NCI-H524 treated with DMSO at 0.1 percent for 48 hours (cell line): ENCODE data around the gene SIX3.

Source experiments
- DNase-seq: peaks from one replicate; lab custom pipeline; 2025; lab: John Stamatoyannopoulos, UW

The SIX3 gene

GRCh38 chr2:44943693-44944101, 2.2 kb downstream of the SIX3 start:
- no peak for DNase-seq

- DNase-seq, result no peak
Measured at GRCh38 chr2:44944102-44944951, 2.8 kb downstream of the SIX3 start.

DNA sequence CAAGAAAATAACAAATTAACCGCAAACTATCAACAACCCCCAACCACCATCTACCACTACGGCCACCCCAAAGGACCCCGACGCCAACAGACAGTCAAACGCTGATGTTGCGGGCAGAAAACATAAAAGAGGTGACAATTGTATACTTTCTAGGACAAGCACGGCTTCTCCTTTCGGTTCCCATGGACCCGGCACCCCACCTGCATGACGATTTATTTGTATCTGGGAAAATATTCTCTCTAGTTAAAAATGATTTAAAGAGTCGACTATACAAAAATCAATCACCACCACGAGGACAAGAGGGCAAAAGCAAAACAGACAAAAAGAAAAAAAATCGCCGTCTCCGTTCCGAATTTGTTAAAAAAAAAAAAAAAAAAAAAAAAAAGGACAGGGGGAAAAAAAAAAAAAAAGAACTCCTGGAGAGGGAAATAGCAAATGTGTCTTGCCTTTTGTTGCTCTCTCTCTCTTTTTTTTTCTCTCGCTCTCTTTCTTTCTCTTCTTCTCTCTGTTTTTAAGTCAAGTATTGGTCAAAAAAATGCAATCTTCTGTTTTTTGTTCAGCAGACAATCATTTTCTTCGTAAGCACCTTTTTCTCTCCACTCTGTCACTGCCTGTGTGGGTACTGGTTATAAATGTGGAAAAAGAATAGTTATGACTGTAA, 3.6 kb downstream of the SIX3 start:
- no peak for DNase-seq

DNA sequence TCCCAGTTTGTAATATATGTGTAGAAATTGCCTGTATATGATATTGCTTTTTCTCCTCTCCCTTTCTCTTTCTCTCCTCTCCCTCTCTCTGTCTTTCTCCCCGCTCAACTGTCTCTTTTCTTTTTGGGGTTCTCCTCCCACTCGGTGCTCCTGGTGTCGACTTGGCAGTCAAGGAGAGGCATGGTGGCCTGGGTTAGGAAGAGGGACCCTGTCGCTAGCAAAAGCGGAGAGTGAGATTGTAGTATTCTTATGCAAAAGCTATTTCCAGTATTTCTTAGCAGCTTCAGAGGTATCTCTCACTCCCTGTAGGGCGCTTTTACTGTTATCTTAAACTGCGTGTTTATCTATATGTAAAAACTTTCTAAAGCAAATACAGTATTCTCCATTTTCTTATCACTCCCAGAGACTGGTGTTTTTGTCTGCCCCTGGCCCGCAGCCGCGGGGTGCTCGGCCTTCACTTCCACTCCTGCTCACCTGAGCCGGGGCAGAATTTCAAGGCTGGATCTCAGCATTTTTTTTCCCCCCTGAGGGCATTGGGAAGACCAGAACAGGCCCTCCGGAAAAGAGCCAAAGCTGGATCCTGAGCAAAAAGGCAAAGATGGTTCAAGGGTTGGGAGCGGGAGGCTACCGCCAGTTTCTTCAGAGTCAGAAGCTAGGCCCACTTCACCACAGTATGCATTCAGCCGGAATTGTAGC, 4.3 kb downstream of the SIX3 start:
- DNase-seq, result no peak

DNA sequence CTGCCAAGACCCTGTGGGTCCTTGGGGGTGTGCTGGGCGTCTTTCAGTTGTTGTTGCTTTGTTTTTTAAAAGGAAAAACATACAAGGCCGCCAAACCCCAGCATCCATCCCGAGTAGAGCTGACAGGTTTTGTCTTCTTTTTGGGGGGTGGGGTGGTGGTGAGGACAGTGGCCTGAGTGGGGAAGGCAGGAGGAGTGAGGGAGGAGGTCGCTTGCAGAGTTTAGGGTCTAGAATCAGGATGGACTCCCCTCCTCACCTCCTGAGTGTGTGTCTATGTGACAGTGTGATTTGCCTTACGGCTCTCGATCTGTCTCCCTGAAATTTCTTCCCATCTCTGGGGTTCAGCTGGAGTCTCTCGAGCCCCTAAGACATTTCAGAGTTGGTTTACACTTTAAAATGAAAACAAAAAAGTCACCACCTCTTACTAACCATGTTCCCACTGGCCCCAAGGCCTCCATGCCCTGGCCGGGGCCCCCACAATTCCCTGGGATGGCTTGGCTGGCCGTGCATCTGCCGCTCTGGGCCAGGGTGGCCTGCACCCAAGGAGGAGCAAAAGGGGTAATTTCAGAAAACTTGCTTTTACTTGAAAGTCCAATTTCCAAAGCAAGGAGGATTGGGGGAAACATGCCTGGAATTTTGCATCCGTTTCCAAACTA, 5.0 kb downstream of the SIX3 start:
- no peak for DNase-seq

GRCh38 chr2:44947028-44947375, 5.5 kb downstream of the SIX3 start:
- no peak for DNase-seq

DNA sequence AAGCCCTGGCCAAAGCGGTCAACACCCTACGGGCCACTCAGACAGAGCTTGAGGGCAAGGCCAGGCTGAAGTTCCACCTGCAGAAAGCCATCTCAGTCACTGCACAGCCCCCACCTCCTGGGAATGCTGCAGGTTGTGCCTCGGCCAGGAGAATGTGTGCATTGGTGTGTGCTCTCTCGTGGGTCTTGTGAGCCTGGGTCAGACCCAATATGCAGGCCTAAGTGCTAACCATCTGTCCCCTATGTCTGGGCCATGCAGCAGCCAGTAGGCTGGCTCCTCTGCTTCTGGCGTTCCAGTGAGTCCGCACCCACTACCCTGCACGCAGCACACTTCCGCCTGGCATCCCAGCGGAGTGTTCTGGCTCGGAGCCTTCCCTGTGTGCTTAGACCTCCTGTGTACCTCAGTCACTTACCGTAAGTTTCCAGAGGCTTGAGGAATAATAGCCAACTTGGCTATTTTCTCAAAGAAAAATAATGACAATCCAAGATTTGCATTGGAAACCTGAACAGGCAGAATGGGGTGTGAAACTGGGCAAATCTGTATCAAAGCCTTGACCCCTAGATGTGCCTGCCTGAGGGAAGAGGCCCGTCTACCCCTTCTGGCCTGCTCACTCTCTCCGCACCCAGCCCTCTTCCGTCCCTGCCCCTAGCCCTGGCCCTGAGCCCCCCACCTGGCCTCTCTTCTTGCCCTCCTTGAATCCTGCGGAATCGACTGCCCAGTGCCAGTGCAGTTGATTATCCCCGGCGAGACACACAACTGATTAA, 7.2 kb downstream of the SIX3 start:
- DNase-seq, result no peak

DNA sequence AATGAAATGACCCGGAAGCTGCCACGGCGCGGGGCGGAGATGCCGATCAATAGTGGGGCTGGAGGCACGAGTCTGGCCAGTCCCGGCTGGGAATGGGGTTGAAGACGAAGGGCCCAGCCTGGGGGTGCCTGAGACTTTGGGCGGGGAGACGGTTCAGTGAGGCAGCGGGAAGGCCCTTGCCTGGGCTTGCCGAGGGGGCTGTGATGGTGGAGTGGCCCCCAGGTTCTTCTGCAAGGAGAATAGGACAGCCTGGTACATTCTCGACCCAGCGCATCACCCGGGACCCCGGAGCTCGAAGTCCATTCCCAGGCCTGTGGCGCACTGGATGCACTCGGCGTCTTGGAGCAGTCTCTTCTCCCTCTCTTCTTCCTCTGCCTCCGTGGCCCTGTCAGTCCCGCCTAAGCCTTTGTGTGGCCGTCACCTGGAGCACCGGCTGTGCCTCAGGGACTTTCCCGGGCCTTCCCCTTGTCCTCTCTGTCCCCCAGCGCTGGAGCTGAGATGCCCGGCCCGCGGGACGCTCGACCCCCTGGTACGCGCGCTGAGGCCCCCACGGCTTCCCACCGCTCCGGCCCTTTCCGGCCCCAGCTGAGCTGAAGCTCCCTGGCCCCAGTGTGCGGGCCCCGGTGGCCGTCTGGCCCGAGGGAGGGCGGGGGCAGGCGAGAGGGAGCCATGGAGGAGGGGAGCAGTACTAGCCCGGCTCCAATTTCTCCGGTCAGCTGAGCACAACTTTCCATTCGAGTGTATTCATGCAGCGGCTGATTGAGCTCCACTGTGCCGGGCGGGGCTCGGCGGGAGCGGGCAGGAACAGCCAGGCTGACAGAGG, 8.0 kb downstream of the SIX3 start:
- no peak for DNase-seq

- DNase-seq, result no peak
Measured at GRCh38 chr2:44950646-44951045, 9.1 kb downstream of the SIX3 start.

DNA sequence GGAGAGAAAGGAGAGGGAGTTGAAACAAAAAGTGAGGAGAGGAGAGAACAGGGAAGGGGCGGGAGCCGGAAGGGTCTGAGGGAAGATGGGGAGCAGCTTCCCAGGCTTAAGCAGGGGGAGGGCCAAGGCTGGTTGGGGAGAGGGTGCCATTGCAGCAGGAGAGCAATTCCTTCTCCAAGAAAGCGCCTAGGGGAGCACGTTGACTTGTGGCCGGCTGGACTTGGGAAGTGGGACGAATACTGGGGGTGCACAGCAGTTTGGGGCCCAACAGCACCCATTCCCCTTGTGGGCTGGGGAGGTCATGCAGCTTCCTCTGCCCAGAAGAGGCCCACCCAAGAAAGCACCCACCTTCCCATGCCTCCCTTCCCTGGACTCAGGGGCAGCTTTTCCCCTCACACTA, 9.6 kb downstream of the SIX3 start:
- DNase-seq, result no peak

- DNase-seq, result no peak
Measured at GRCh38 chr2:44951714-44952113, 10.2 kb downstream of the SIX3 start.

GRCh38 chr2:44952143-44952805, 10.8 kb downstream of the SIX3 start:
- DNase-seq, result no peak

DNA sequence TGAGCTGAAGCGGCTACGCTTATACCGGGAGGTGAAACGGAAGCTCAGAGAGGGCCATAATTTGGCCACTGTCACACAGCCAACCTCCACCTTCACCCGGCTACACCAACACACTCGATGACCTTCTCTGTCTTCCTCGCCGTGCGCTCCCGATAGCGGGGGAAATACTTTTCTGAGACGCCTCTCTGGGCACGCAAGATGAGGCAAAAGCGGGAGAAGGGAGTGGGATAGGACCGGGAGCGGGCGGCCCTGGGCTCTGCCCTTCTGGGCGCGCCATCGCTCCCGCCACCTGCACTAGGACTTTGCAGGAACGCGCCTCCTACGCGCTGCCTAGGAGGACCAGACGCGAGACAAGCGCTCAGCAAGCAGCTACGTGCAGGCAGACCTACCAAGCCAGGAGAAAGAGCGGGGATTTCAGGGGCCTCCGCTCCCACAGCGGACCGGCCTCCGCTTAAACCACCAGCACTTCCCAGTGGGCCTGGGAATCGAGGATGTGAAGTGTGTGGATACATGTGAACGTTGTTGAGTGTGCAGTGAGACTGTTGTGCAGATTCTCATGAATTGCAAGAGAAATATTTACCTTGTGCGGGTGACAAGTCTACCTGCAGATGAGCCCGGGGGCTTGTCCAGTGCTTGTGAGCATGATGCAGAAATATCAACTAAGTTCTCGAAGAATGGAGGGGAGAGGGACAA, 11.4 kb downstream of the SIX3 start:
- DNase-seq, result no peak

DNA sequence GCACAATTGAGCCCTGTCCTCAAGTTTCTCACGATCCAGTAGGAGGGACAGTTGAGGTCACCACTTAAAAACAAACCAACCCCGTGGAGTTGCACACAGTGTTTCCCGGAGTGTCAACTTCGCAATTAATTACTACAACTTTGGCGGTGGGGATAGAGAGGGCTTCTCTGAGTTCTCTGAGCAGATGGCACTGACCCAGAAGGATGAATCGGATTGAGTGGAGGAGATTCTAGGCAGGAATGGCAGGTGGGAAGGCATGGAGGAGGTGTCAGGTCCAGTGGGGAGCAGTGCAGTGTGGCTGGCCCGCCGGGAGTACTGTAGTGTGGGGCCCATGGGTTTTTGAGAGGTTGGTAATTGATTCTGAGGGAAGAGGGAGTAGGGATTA, 12.0 kb downstream of the SIX3 start:
- peak; percentile 79 for DNase-seq

DNA sequence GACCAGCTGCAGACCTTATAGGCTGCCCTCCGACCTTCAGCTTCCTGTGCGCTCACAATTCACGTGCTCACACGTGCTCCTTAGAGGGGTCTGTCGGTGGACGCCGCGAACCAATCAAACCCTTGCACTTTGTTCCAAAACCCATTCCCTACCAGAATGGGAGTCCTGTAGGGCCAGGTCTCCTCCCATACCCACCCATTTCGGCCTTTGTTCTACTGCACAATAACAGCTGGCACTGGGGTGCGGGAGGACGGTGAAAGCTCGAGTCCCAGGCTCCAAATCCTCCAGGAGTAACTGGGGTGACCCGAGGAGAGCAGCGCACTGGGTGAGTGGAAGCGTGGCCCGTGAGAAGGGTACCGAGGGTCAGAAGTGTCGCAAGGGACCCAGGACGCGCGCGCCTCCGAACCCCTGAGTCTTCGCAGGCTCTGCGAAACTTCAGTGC, 13.0 kb downstream of the SIX3 start:
- DNase-seq, result no peak

- no peak for DNase-seq
Measured at GRCh38 chr2:44954889-44955592, 13.5 kb downstream of the SIX3 start.

DNA sequence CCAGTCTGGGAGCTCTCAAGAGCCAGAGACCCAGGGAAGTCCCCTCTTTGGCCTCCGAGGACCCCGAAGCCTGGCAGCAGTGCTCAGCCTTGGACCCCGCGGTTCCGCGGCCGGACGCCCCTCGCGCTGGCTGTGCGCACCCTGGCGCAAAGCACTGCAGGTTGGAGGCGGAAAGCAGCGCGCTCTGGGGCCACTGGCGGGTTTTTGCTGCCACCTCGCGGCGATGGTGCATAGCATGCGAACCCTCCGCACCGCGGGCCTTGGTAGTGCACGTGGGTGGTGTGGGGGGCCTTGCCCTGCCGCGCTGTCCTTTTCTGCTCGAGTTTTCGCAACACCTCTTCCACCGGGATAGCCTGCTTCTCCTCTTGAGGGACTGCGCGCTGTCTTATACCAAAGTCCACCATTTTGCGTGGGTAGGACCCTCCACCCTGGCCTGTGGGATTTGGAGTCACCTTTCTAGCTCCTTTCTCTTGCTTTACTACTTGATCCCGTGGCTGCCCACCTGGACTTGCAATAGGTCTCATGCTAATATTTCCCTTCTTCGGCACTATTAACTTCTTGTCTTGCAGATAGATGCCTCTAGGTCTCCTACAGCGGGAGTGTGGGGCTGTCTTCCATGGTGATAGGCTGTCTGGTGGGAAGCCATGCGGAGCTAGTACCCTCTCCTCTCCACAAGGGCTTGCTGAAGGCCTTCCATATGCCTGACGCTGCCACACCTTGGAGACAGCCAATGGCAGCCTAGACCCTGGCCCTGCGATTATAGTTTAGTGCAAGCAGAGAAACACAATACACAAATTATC, 14.3 kb downstream of the SIX3 start:
- DNase-seq, result peak; percentile 49

DNA sequence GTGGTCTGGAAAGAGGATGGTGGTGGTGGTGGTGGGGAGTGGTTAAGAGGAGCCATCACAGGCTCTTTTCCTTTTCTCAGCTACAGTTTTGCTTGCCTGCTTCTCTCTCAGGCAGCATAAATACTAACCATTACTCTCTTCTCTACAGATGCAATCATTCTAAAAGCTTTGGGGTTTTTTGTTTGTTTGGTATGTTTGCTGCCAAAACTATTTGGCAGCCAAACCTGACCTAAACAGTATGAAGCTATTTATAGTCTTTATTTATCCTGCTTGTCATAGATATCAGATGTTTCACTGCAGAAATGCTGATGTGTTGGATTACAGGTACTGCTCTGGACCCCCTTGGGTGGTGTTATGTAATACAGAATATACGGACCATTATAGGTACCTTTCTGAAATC, 15.3 kb downstream of the SIX3 start:
- no peak for DNase-seq
